Stimulated activated CD8-positive, alpha-beta memory T cell treated with anti-CD3 and anti-CD28 coated beads, Interleukin-2, amount 100 ng/mL, for 48 hours (primary cell): ENCODE data around the gene GALR2.

Experiments used
- DNase-seq, 2 donors: peaks; one replicate each; pipeline ENCODE4 v3.0.0-alpha.2; 2020; ENCODE audit warnings: low read depth in 2 of 2

The GALR2 gene

GRCh38 chr17:76079535-76079955, 5.0 kb downstream of the GALR2 start:
- no peak for DNase-seq

DNA sequence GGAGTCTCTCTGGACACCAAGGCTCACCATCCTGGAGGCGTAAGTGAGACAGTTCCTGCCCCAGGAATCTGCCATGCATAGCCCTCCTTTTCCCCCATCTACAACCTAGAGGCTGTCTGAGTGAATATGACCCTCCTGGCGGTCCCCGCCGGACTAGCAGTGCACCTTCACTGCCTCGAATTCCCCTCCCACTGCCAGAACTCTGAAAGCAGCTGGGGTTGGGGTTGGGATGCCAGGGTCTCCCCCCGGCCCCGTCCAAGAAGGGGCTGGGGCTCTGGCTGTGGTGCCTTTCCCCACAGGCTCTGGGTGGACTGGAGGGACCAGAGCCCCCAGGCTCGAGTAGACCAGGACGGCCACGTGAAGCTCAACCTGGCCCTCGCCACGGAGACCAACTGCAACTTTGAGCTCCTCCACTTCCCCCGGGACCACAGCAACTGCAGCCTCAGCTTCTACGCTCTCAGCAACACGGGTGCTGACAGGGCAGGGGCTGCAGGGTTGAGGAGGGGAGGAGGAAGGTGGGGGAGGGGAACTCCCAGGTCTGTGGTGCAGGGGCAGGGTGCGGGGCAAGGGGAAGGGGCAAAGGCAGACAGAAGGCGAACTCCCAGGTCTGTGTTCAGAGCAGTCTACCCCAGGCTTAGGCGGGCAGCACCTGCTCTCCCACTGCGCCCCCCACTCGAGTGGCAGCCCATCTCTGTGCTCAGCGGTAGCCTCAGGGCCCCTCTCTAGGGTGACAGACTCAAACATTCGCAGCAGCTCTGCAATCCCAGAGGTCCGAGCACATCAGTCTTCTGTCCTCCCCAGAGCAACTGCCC, 5.6 kb downstream of the GALR2 start:
- no peak for DNase-seq

GRCh38 chr17:76080768-76081287, 6.2 kb downstream of the GALR2 start:
- no peak for DNase-seq

DNA sequence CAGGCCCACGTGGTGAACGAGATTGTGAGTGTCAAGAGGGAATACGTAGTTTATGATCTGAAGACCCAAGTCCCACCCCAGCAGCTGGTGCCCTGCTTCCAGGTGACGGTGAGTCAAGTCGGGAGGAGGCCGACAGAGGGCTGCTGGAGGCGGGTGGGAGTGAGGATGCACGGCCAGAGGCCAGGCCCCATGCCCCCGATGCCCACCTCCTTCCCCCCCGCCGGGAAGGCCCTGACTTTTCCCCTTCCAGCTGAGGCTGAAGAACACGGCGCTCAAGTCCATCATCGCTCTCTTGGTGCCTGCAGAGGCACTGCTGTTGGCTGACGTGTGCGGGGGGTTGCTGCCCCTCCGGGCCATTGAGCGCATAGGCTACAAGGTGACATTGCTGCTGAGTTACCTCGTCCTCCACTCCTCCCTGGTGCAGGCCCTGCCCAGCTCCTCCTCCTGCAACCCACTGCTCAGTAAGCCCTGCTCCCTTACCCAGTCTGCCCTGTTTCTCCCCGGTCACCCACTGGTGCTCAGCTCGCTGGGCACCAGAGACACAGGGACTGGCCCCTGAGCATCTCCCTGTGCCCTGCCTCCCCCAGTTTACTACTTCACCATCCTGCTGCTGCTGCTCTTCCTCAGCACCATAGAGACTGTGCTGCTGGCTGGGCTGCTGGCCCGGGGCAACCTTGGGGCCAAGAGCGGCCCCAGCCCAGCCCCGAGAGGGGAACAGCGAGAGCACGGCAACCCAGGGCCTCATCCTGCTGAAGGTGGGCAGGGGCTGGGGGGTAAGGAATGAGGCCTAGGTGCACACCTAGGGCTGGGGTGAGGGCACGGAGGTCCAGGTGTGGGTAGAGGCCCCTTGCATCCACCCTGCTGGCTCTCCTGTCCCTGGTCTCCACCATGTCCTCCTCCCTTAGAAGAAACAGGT, 7.0 kb downstream of the GALR2 start:
- no peak for DNase-seq

DNA sequence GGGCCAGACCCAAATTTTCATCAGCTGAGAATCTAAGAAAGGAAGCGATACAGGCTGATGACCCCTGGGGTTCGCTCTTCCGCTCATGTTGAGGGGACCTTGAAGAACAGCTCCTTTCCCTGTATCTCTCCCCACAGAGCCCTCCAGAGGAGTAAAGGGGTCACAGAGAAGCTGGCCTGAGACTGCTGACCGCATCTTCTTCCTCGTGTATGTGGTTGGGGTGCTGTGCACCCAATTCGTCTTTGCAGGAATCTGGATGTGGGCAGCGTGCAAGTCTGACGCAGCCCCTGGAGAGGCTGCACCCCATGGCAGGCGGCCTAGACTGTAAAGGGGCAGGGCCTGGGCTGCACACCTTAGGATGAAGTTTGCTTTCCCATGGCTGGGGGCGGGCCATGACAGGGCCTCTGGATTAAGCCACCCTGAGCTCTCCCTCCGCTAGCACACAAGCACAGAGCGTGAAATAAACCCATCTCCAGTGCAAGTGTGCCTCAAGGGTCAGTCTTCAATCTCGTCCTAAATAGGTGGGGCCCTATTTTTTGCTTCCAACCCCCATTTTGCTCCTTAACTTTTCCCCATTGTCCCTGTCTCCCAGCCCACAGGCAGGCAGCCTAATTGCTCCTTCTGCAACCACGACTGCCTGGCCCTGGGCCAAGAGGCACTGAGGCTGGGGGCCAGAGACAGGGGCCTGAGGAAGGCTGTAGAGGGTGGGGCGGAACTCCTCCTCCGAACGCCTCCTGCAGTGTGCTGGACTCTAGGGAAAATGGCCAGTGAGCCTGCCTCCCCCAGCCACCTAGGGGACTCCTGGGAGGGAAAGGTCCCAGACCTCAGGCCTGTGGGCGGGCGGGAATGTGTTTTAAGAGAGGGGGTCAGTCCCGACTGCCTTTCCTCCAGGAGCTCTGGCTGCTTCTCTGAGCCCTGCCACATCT, 8.0 kb downstream of the GALR2 start:
- DNase-seq = no peak

DNA sequence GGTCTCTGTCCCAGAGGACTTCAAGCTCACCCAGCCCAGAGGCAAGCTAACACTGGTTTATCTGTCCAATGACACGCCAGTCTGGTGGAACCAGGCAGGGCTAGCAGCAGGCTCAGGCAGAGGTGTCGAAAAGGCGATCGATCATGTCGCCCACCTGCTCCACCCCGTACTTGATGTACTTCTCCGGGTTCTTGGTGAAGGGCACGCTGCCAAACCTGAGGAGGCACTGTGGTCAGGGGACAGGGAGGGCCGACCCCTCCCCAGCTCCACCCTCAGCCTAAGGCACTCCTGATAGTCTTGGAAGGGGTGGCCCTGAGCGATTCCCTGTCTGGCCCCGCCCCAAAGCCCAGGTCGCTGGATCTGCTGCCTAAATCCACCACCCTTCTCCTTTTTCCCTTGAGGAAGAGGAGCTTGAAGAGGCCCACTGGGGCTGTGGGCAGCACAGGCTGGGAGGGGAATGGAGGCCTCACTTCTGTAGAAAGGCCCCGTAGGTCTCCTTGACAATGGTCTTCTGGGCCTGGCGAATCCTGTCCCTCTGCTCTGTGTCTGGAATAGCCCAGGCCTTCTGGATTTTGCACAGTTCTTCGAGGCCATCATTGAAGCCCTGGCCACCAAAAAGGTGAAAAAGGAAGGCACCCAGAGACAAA, 9.1 kb downstream of the GALR2 start:
- DNase-seq = no peak

- no peak for DNase-seq
Measured at GRCh38 chr17:76085066-76085730, 10.6 kb downstream of the GALR2 start.

DNA sequence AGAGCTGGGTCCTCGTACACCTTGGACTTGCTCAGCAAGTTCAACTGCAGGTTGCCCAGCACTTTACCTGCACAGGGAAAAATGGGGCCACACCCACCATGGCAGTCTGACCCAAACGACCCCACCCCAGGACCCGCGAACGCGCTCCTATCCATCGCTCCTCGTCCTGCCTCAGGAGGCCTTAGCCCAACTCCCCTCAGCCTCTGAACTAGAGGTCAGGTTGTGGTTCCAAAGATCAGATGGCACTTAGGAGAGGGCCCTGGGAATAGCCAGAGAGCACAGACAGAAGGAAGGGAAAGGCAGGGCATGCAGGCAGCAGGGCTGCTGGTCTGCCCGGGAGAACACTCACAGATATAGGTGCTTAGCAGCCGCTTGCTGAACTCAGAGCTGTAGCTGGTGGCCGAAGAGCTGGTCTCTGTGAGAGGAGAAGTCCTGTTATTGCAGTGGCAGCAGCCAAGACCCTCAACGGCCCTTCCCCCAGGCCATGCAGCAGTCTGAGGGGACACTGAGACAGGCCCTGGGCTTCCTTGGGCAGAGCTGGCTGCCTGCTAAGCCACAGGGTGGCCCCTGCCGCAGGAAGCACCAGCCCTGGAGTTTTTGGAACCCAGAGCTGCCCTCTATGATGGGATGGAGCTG, 11.3 kb downstream of the GALR2 start:
- no peak for DNase-seq

DNA sequence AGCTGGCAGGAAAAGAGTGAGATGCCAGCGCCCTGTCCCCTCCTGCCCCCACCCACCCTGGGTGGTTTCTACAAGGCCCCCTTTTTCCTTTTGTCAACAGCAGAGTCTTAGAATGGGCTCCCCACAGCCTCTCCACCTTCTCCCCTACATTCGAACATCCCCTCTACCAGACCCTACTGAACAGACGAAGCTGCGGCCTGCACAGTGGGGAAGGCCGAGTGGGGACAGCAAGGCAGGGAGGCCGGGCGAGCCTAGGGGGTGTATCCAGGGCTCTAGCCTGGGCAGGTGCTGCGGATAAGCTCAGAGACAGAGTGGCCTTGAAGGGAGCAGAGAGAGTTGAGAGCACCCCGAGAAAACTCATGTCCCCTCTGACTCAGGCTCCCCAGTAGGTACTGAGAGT, 11.8 kb downstream of the GALR2 start:
- DNase-seq = no peak

GRCh38 chr17:76087531-76087930, 12.9 kb downstream of the GALR2 start:
- DNase-seq = no peak

DNA sequence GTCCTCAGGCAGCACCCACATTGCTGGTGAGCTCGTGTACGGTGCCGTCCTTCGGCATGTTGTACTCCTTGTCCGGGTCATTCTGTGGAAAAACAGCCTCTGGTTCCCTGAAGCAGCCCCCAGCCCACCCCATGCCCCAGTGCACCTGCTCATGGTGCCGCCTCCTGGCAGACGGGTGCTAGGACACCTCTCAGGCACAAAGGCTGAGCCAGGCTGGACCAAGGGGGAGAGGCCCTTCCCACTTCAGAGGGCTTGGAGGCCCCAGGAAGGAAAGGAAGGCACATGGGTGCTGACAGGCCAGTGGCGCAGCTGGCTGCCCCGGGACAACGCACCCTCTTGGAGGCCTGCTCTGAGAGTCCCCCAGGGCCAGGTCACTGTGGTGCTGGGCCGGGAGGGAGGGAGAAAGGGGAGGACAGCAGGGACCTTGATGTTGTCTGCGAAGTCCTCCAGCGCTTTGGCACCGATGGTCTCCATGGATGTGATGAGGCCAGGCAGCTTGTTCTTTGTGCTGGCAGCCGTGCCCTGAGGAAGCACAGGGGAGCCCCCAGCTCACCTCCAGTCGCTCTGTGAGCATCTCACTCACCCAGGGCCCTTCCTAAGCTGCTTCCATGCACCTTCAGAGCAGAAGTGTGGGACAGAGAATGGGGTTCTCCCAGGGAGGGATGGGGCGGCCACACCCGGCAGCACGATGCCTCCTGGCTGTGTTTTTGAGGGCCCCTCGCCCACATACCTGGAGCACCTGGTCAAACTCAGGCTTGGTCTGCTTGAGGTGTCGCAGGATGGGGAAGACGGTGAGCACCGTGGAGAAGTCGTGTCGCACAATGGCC, 13.7 kb downstream of the GALR2 start:
- no peak for DNase-seq

- DNase-seq = no peak
Measured at GRCh38 chr17:76088868-76089576, 14.4 kb downstream of the GALR2 start.

DNA sequence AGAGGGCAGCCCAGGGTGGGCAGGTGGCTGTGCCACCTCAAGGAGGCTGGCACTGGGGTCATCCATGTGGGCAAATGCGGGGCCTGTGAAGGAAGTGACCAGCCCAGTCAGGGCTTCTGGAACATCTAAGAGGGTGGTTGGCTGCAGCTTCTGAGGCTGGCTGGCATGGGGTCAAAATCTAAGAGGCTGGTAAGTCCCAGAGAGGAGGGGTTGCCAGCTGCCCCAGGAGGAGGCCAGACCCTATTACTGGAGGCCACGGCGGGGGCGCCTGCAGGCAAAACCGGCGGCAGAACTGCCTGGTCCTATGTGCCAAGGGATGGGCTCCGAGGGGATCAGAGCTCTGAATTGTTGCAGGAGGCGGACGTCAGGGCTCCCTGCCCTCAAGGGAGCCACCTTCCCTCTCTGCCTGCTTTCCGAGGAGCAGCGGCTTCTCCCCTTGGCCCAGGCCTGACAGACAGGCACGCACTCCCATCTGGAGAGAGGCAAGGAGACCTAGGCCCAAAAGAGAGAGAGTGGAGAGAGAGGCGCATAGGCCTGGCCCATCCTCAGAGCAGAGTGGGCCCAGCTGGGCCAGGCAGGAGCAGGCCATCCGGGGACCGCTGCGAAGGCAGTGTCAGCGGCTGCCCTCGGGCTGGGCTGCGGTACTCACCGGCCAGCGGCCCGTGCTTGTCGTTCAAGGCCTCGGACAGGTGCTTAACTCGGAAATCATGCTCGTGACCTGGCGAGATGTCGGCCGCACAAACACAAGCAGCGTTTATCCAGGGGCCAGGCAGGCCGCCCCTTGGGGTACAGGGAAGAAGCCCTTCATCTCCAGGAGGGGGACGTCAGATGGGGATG, 15.3 kb downstream of the GALR2 start:
- DNase-seq = no peak

DNA sequence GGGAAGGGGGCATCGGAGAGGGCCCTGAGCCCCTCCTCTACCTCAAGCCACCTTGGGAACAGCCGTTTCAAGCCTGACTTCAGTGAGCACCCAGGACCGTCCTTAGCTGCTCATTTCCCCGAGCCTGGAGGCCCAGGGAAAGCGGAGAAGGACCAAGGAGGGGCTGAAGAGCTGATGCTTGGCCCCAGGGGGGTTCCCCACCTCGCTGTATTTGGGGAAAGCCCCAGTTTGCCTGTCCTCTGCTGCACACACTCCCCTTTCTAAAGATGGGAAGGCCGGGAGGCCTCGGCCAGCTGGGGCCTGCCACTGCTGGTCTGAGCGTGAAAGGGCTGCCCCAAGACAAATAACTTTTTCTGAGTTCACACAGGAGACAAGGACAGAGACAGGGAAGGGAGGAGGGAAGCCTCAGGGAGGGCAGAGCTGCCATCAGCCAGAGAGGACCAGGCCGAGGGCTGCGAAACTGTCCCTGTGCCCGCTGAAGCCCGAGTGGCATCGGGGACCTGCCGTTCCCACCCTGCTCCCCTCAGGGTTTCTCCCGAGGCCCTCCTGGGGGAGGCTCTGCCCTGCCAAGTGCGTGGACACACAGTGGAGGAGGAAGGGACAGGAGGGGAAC, 16.0 kb downstream of the GALR2 start:
- DNase-seq = no peak

DNA sequence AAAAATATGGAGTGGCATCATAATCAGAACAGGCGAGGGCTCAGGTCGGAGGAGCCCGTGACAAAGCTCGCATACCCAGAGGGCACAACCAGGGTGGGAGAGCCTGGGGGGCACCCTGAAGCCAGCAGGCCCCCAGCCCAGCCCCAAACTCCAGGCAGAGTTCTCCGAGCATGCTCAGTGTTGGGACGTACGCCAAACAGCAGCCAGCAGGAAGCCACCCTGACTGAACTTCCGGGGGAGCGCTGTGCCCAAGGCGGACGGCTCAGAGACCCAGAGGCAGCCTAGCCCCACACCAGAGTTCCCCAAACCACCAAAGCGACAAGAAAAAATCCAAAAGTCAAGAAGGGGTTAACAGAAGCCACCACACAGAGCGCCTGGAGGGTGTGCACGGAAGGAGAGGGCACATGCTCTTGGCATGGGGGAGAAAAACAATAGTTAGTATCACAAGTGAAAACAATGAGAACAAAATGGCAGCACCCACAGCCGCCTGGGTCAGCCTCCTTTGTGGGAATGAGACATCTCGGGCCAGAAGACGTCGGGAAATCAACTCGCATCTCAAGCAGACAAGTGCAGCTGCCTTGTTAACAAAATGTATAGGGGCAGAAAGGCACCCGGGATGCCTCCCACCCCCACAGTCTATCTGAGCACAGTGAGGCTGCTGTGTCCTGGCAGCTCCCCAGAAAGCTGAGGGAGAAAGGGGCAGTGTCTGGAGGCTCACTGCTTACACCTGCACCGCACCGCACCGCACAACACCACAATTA, 17.1 kb downstream of the GALR2 start:
- DNase-seq = no peak
